Embryonic facial prominence (tissue), 1 donor: ENCODE data around the gene HPDL.
A peak's percentile ranks its signal among the peaks of the same experiment; 100 is the strongest.
"Not testable (repeated sequence)": the region's sequence is repeated elsewhere in the genome, so short reads cannot be mapped to it uniquely, and the experiment has no call there.

Experiments used
- DNase-seq: peaks from one replicate; pipeline ENCODE4 v3.0.0-alpha.2; 2016; ENCODE audit errors: extremely low spot score

Gene HPDL

GRCh38 chr1:45326627-45327623 lies at the start of gene HPDL:
Gene HPDL, plus strand, starts transcription at chr1:45326895. Its CDS starts 254 bp downstream, at chr1:45327149.
- peak; percentile 55 for DNase-seq

- no peak for DNase-seq
These were observed 44.3 kb upstream of the HPDL start for GRCh38 chr1:45282351-45282750.

DNA sequence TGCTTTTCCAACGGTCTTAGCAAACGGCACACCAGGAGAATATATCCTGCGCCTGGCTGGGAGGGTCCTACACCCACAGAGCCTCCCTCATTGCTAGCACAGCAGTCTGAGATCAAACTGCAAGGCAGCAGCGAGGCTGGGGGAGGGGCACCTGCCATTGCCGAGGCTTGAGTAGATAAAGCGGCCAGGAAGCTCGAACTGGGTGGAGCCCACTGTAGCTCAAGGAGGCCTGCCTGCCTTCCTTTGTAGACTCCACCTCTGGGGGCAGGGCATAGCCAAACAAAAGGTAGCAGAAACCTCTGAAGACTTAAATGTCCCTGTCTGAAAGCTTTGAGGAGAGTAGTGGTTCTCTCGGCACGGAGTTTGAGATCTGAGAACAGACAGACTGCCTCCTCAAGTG lies 41.8 kb upstream of the HPDL start:
- DNase-seq, result not testable (repeated sequence)

- DNase-seq, result not testable (repeated sequence)
These were observed 40.2 kb upstream of the HPDL start for GRCh38 chr1:45286521-45286920.

DNA sequence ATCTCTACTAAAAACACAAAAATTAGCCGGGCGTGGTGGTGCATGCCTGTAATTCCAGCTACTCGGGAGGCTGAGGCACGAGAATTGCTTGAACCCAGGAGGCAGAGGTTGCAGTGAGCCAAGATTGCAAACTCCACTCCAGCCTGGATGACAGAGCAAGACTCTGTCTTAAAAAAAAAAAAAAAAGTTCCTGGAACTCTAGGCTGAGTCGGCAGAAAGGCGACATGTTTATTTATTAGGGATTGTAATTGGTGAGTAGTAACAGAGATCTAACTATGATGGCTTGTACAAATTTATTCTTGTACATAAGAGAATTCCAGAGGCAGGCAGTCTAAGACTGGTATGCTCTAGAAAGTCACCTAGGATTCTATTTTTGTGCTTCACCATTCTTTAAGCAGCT lies 35.7 kb upstream of the HPDL start:
- not testable (repeated sequence) for DNase-seq

- DNase-seq, result no peak
These were observed 35.0 kb upstream of the HPDL start for GRCh38 chr1:45291716-45292115.

GRCh38 chr1:45297666-45298356 lies 28.9 kb upstream of the HPDL start:
- DNase-seq, result no peak

GRCh38 chr1:45299296-45299695 lies 27.4 kb upstream of the HPDL start:
- DNase-seq, result no peak

- DNase-seq, result peak; percentile 45
These were observed 26.6 kb upstream of the HPDL start for GRCh38 chr1:45299981-45300668.

- DNase-seq, result no peak
These were observed 26.1 kb upstream of the HPDL start for GRCh38 chr1:45300669-45300997.

GRCh38 chr1:45302505-45303150 lies 24.1 kb upstream of the HPDL start:
- DNase-seq, result no peak

- peak; percentile 97 for DNase-seq
These were observed 23.0 kb upstream of the HPDL start for GRCh38 chr1:45303520-45304310.

- no peak for DNase-seq
These were observed 22.2 kb upstream of the HPDL start for GRCh38 chr1:45304311-45305081.

DNA sequence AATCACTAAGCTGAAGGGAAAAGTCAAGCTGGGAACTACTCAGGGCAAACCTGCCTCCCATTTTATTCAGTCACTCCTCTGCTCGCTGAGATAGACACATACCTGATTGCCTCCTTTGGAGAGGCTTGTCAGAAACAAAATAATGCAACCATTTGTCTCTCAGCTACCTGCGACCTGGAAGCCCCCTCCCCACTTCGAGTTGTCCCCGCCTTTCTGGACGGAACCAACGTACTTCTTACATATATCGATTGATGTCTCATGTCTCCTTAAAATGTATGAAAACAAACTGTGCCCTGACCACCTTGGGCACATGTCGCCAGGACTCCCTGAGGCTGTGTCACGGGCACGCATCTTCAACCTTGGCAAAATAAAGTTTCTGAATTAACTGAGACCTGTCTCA lies 21.5 kb upstream of the HPDL start:
- DNase-seq, result no peak

DNA sequence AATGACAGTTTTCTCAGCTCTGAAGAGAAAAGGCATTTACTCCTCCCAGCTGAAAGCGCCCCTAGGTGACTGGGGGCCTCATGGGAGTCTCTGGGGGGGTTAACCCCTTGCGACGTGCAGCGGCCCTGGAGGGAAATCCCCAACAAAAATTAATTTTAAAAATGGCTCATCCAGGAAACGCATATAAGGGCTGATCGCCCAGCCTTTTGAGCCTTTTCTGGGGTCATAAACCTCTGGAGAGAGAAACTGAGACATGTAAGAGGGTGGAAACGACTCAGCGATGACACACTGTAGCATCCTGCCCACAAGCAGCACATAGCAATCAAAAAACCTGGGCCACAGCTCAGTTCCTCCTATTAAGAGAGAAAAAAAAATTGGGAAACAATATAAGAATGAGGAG lies 20.4 kb upstream of the HPDL start:
- no peak for DNase-seq

DNA sequence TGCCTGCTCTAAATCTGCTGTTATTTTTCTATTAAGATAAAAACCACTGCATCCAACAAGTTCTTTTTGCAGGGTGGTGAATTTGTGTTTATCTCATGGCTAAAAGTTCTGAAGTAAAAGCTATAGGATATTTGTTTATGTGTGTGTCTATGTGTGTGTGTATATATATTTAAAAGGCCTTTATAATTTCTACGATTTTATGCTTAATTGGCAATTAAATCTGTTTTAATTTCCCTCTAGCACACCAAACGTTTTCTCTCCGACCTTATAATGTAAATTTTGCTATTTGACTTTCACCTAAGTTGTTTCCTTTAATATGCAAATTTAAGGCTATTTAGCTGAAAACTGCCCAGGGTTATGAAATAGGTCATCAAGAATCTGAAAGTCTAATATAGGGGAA lies 19.8 kb upstream of the HPDL start:
- DNase-seq, result no peak

GRCh38 chr1:45314266-45314665 lies 12.4 kb upstream of the HPDL start:
- DNase-seq, result no peak

- no peak for DNase-seq
These were observed 9.5 kb upstream of the HPDL start for GRCh38 chr1:45317166-45317565.

DNA sequence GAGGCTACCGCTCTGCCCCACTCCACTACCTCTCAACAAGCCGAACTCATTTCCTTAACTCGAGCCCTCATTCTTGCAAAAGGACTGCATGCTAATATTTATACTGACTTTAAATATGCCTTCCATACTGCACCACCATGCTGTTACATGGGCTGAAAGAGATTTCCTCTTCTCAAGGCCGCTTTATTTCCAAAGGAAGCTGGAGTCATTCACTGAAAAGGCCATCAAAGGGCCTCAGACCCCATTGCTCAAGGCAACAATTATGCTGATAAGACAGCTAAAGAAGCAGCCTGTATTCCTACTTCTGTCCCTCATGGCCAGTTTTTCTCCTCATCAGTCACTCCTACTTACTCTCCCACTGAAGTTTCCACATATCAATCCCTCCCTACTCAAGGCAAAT lies 6.9 kb upstream of the HPDL start:
- DNase-seq, result no peak

- no peak for DNase-seq
These were observed 5.3 kb upstream of the HPDL start for GRCh38 chr1:45321444-45321843.
